Omental fat pad (tissue), 4 donors: ENCODE data around the gene CD276. TPM values are rescaled to one million over a fixed set of nuclear protein-coding genes. Genes with fewer than 3 reads are reported as not detected.

Source experiments
- ATAC-seq: fragments of 150-250 bp; one replicate; pipeline ENCODE4 v1.9.1; 2016; ENCODE audit warnings: mild to moderate bottlenecking, moderate library complexity; ENCODE audit not compliant: low FRiP score
- DNase-seq: peaks from one replicate; pipeline ENCODE4 v3.0.0-alpha.2; 2019; ENCODE audit warnings: low spot score
- total RNA-seq, 4 donors: library from RNA; depleted of rRNA; stranded (reverse); fragments of >200 nt; gene quantifications; one replicate each; pipeline ENCODE4 v1.1.0, GENCODE V29; 2016
- TF ChIP-seq, protein P1 (sequence below), 3 donors: fragments of 450-650 bp; IDR thresholded peaks; one replicate each; pipeline ENCODE4 v1.5.1; 2016 to 2017; ENCODE audit warnings: antibody characterized with exemption in 3 of 3, mild to moderate bottlenecking in 3 of 3, moderate library complexity in 2 of 3

The CD276 gene
- total RNA-seq, 4 donors from 2014 or later: 23.2 to 103 (median 39.3) TPM

DNA sequence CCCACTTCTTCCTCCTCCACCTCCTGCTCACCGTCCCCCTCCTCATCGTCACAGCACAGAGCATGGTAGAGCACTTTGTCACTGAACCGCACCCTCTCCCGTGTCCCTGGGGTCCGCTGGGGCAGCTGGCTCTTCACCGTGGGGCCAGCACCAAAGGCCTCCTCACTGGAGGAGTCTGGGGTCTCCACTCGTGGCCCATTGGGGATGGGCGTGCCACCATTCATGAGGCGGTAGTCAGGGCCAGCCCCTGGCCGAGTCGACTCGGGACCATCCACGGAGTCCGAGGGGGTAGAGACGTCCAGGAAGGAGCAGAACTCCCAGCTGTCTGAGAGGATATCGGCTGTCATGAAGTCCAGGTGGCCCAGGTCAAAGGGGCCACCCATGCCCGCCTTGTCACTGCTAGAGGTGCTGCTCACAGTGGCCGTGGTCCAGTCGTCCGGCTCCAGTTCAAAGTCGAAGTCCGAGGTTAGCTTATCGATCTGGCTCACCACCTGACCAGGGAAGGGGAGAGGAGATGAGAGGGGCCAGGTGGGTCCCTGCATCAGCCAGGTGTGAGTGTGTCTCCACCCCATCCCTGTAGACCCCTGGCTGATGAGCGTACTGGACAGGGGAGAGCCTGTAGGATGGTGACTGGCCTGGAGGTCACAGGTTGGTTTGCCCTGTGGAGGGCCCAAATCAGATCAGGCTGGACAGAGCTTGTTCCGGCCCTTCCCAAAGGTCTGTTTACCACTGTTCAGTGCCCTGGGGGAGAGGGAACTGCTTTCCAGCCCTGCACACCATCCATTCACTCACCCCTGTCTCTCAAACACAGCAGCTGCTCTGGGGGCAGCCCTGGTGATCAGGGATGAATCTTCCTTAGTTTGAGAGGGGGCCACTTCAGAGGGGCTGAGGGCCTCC, 56.2 kb downstream of the CD276 start:
- DNase-seq (no peak), ATAC-seq (no peak)
- TF ChIP-seq, protein P1, sequence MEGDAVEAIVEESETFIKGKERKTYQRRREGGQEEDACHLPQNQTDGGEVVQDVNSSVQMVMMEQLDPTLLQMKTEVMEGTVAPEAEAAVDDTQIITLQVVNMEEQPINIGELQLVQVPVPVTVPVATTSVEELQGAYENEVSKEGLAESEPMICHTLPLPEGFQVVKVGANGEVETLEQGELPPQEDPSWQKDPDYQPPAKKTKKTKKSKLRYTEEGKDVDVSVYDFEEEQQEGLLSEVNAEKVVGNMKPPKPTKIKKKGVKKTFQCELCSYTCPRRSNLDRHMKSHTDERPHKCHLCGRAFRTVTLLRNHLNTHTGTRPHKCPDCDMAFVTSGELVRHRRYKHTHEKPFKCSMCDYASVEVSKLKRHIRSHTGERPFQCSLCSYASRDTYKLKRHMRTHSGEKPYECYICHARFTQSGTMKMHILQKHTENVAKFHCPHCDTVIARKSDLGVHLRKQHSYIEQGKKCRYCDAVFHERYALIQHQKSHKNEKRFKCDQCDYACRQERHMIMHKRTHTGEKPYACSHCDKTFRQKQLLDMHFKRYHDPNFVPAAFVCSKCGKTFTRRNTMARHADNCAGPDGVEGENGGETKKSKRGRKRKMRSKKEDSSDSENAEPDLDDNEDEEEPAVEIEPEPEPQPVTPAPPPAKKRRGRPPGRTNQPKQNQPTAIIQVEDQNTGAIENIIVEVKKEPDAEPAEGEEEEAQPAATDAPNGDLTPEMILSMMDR (IDR thresholded peaks at IDR 0.05): no peak

DNA sequence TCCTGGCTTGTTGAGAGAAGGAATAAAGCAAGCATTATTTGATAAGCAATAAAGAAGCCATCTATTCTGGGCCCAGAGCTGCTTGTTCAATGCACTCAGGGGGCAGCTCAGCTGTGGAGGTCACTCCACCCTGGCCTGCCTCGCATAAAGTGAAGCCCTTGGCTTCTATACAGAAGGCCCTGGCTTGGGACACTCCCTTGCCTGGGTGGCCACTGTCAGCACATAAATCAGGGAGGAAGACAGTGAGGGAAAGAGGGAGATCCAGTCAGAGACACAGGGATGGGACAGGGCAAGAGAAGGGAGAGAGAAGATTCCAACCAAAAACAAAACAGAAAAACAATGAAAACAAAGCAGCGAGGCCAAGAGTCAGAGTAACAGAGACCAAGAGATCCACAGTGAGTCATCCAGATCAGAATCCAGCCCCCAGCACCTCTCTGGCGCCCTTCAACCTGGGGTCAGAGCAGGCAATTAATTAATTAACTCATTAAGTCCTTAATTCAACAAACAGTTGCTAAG, 57.2 kb downstream of the CD276 start:
- ATAC-seq: no peak
- TF ChIP-seq, protein P1 (IDR thresholded peaks at IDR 0.05): no peak
- no peak for DNase-seq

DNA sequence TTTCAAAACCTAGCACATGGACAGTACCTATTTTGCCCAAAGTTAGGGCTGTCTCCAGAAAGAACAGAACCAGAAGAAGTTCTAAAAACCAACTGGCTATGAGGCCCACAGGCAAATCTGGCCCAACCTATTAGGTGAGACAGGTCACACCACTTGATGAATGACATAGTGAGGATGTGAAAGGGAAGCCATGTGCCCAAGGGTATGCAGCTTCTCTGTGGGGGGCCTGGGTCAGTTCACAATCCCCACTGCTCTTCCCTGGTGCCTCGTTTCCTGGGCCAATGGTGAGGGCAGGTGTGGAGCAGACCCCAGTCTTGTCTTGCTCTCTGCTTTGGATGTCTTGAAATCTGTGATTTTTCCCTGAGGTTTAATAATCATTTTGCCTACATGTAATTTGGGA, 60.1 kb downstream of the CD276 start:
- TF ChIP-seq, protein P1 (IDR thresholded peaks at IDR 0.05): no peak
- DNase-seq (no peak), ATAC-seq (no peak)

DNA sequence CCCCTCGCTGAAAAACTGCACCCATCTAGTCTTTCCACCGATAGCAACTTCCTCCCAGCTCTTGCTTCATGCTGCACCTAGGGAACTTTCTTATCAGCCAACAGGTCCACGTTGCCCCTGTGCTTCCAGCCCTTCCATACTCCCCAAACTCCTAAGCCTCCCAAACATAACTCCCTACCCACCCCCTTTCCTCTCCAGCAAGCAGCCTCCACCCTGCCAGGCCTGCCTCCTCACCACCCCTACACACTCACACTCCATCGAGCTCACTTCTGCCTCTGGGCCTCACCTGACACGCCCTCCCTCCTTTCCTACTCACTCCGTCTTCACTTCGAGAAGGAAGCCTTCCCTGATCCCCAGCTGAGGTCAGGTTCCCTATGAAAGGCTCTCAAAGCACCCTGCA, 60.9 kb downstream of the CD276 start:
- DNase-seq: no peak
- ATAC-seq: no peak

DNA sequence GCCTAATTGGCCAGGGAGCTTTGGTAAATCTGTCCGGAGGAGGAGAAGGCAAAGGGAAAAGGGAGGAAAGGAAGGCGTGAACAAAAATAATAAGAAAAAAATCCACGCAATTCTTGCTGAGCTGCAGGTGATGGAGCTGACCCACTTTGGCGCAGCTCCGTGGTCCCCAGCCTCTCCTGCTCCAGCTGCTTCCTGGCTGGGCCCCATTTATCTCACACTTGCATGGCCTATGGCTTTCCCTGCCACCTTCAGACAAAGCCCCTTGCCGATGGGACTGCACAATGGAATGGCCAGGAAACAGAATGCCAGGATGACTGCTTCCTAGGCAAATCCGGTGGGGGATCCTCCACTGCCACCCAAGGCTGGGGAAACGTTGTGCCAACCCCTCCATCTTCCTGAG, 62.1 kb downstream of the CD276 start:
- TF ChIP-seq, protein P1 (IDR thresholded peaks at IDR 0.05): no peak
- DNase-seq (no peak), ATAC-seq (no peak)

More for the DNA sequence above, 60.9 kb downstream of the CD276 start:
- TF ChIP-seq, protein P1 (IDR thresholded peaks at IDR 0.05): no peak

DNA sequence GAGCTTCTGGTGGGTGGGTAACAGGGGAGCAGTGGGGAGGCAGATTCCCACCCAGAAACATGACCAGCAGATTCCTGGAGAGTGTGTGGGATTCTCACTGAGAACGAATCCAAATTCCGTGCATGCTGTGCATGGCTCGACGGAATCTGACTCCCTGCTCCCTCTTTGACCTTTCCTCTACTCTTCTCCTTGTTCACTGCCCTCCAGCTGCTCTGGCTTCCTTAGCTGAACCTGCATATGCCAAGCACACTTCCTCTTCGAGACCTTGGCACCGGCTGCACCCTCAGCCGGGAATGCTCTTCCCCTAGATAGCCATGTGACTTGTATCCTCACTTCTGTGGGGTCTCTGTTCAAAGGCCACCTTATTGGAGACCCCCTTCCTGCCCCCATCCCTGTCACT, 62.7 kb downstream of the CD276 start:
- TF ChIP-seq, protein P1 (IDR thresholded peaks at IDR 0.05): no peak
- no peak for DNase-seq
- peak; percentile 42 for ATAC-seq
